ENCODE data around the gene THAP7.

THAP7 gene

DNA sequence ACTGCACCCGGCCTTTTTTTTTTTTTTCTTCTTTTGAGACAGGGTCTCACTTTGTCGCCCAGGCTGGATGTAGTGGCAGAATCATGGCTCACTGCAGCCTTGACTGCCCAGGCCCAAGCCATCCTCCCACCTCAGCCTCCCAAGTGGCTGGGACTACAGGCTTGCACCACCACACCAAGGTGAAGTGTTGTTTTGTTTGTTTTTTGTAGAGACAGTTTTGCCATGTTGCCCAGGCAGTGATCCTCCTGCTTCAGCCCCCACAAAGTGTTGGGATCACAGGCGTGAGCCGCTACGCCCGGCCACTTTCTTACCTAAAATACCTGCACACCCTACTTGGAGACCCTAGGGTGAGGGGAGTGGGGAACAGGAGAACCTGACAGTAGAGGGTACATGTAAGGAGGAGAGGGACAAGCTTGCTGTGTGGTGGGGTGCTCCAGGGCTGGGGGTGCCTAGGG is 39.4 kb downstream of the THAP7 start:
- no peak for DNase-seq

GRCh38 chr22:20960609-20961008 is 41.3 kb downstream of the THAP7 start:
- DNase-seq: no peak

DNA sequence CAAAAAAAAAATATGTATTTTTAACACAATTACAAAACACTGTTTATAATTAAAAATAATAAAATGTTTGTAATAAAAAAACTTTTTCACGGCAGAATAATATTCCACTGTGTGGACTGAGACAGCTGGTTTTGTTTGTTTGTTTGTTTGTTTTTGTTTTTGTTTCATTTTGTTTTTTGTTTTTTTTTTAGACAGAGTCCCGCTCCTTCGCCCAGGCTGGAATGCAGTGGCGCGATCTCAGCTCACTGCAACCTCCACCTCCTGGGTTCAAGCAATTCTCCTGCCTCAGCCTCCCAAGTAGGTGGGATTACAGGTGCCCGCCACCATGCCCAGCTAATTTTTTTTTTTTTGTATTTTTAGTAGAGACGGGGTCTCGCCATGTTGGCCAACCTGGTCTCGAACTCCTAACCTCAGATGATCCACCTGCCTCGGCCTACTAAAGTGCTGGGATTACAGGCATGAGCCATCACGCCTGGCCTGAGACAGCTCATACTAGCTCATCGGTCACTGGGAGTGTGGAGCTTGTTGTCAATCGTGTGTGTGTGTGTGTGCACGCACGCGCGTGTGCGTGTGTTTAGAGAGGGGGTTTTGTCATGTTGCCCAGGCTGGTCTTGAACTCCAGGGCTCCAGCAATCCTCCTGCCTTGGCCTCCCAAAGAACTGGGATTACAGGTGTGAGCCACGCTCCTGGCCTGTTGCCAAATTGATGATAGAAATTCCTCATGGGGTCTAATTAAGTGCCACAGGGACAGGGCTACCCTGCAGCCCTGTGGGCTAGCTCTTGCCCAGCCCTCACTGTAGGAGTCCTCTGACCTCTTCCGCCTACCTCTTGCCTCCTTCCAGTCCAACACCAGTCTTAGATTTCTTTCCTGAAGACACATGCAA is 42.1 kb downstream of the THAP7 start:
- DNase-seq: no peak

GRCh38 chr22:20957683-20958431 is 44.1 kb downstream of the THAP7 start:
- no peak for DNase-seq

GRCh38 chr22:20957102-20957682 is 44.7 kb downstream of the THAP7 start:
- no peak for DNase-seq

- no peak for DNase-seq
These were observed 45.4 kb downstream of the THAP7 start for GRCh38 chr22:20956258-20957101.

DNA sequence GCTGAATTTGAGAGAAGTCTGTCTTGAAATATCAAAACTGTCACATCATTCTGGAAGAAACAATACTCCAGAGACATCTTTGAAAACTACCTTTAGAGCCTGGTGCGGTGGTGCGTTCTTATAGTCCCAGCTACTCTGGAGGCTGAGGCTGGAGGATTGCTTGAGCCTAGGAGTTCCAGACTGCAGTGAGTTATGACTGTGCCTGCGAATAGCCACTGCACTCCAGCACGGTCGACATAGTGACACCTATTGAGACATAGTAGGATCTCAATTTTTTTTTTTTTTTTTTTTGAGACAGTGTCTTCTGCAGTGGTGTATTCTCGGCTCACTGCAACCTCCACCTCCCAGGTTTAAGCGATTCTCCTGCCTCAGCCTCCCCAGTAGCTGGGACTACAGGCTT is 46.4 kb downstream of the THAP7 start:
- DNase-seq: no peak

DNA sequence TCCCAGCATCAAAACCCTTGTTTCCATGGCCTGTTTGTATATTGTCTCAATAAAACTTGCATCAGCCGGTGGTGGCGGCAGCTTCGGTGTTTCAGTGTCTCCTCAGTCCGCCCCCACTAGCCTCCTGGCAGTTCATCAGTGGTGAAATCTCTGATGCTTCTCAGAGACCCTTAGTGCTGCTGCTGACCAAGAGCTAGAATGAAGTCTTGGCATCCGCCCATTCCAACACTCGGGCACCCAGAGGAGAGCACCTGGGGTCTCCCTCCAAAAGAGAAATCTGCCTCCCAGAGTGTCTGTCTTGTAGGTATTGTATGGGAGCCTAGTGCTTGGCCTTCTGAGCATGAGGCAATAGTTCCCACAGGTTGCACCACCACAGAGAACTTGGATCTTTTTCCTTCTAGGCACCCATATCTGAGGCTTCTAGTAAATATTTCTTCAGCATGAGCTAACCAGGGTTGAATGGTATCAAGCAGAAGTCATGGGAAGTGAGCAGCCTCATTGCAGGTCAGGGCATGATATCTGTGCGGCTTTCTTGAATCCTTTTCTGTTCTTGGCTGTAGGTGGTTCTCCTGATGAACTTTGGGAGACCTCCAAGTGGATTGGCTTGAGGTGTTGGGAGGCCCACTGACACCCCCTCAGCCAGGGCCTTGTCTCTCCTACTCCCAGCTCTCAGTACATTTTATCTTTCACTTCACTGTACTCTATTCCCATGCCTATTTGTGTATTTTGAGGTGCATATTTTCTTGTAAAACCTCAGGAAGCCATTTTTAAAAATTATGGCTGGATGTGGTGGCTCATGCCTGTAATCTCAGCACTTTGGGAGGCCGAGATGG is 48.0 kb downstream of the THAP7 start:
- no peak for DNase-seq

DNA sequence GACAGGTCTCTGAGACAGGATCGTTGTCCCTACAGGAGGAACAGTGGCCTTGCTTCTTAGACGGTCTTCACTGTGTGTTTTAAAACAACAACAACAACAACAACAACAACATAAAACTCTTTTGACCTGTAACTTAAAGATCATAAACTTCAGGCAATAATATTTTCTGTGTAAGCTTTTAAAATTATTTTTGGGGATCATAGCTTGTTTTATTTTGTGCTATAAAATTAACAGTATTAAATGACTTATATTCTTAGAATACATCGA is 48.6 kb downstream of the THAP7 start:
- no peak for DNase-seq

GRCh38 chr22:20952544-20953341 is 49.2 kb downstream of the THAP7 start:
- DNase-seq: no peak

GRCh38 chr22:20951932-20952380 is 50.0 kb downstream of the THAP7 start:
- DNase-seq: no peak

DNA sequence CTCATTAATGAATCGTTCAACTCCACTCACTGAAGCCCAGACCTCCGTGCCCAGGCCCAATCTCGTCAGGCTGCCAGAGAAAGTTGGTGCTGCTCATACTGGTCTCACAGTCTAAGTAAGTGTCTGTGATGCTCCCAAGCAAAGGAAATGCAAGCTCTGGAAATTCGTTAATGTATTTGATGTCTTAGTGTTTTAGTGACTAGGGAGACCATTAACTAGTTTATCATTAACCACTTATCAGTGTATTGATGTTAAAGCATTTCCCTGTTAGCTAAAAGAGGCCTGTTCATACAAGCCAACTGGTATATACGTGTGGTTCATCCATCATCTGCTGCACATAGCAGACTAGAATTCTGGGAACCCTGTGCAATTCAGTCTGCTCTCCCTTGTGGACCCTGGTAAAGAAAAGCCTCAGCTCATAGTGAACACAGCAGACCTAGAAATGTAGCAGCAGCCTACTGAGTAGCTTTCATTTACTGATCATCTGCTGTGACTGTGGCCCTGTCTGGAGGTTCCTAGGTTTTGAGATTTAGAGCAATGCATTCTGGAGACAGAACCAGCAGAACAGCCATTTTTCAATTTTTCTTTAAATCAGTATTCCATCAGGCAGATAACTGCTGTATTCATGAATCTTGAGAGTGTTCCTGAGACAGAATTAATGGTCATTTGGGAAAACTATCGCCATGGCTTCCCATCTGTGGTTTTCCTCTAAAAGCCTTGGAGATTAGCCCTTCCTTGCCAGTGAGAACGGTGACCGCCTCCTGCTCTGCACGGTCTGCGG is 50.6 kb downstream of the THAP7 start:
- no peak for DNase-seq

DNA sequence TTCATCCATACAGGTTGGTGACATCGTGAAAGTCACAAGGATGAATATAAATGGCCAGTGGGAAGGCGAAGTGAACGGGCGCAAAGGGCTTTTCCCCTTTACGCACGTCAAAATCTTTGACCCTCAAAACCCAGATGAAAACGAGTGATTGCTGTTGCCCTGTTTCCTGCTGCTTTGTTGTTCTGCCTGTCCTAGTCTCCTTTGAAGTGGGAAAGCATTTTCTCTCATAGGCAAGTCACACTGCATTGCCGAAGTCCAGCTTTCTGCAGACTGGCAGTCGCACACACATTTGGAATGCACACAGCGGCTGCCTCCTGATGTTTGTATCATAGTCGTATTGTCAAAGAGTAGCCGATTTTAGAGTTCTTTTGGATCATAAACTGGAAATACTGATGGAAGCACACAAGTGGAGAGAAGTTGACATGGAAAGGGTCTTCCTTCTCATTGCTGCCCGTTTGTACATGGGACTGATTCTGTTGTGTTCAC is 52.2 kb downstream of the THAP7 start:
- no peak for DNase-seq

Measured in activated effector memory CD4-positive, alpha-beta T cell treated with anti-CD3 and anti-CD28 coated beads, Interleukin-2, amount 50 U/mL, for 16 hours (primary cell).